ENCODE measurements around the gene ZNF428.

DNA sequence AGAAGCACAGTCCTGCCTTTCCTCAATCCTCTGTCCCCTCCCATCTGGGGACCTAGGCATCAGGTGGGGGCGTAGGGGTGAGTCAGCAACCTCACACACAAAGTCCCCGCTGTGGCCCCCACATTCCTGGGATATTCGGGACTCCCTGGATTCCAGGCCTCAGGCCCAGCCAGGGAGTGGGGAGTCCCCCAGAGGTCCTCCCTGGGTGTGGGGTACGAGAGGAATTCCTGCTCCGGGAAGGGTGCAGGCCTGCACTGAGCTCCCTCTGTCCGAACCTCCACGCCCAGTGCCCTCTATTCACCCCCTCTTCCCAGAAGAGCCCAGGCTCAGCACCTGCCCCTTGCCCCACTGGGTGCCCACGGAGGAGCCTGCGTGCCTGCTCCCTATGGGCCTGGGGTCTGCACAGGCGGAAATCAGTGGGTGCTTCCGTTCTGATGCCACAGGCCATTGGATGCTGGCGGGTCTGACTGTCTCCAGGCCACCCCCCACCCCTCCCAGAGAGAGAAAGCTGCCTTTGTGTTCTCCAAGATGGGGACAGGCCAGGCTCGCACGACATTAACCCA lies 16.8 kb upstream of the ZNF428 start:
- TF ChIP-seq GABPA (IDR thresholded peaks at IDR 0.05; ENCODE audit: low read depth) (no peak), POLR2AphosphoS5 (IDR thresholded peaks at IDR 0.05; ENCODE audit: low read depth) (no peak)
- TF ChIP-seq, protein P1, sequence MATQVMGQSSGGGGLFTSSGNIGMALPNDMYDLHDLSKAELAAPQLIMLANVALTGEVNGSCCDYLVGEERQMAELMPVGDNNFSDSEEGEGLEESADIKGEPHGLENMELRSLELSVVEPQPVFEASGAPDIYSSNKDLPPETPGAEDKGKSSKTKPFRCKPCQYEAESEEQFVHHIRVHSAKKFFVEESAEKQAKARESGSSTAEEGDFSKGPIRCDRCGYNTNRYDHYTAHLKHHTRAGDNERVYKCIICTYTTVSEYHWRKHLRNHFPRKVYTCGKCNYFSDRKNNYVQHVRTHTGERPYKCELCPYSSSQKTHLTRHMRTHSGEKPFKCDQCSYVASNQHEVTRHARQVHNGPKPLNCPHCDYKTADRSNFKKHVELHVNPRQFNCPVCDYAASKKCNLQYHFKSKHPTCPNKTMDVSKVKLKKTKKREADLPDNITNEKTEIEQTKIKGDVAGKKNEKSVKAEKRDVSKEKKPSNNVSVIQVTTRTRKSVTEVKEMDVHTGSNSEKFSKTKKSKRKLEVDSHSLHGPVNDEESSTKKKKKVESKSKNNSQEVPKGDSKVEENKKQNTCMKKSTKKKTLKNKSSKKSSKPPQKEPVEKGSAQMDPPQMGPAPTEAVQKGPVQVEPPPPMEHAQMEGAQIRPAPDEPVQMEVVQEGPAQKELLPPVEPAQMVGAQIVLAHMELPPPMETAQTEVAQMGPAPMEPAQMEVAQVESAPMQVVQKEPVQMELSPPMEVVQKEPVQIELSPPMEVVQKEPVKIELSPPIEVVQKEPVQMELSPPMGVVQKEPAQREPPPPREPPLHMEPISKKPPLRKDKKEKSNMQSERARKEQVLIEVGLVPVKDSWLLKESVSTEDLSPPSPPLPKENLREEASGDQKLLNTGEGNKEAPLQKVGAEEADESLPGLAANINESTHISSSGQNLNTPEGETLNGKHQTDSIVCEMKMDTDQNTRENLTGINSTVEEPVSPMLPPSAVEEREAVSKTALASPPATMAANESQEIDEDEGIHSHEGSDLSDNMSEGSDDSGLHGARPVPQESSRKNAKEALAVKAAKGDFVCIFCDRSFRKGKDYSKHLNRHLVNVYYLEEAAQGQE (IDR thresholded peaks at IDR 0.05; ENCODE audit: insufficient replicate concordance, low read depth): no peak
- TF ChIP-seq, protein P2, sequence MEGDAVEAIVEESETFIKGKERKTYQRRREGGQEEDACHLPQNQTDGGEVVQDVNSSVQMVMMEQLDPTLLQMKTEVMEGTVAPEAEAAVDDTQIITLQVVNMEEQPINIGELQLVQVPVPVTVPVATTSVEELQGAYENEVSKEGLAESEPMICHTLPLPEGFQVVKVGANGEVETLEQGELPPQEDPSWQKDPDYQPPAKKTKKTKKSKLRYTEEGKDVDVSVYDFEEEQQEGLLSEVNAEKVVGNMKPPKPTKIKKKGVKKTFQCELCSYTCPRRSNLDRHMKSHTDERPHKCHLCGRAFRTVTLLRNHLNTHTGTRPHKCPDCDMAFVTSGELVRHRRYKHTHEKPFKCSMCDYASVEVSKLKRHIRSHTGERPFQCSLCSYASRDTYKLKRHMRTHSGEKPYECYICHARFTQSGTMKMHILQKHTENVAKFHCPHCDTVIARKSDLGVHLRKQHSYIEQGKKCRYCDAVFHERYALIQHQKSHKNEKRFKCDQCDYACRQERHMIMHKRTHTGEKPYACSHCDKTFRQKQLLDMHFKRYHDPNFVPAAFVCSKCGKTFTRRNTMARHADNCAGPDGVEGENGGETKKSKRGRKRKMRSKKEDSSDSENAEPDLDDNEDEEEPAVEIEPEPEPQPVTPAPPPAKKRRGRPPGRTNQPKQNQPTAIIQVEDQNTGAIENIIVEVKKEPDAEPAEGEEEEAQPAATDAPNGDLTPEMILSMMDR (IDR thresholded peaks at IDR 0.05; ENCODE audit: insufficient read depth, low read length): no peak
